IMR-90 (cell line): ENCODE measurements around the gene RAF1. TPM values are rescaled to one million over a fixed set of nuclear protein-coding genes. Genes with fewer than 3 reads are reported as not detected.
A peak's percentile ranks its signal among the peaks of the same experiment; 100 is the strongest.

Source experiments
- ATAC-seq: fragments of 200-7000 bp; cut with Tn5 transposase; 2 replicates; pipeline ENCODE4 v1.9.1; 2020; ENCODE audit warnings: low read depth, mild to moderate bottlenecking, moderate library complexity
- BruUV-seq: library from RNA; stranded (reverse); fragments of 400-500 nt; replicated peaks from 2 replicates; lab custom pipeline; 2021; lab: Mats Ljungman, UMichigan
- CTCF ChIA-PET: fragments of 300-600 bp; formaldehyde crosslinking; extraction: SDS; loops from one replicate; lab custom pipeline; 2021; ENCODE audit warnings: antibody characterized with exemption; lab: Yijun Ruan, JAX
- POLR2A ChIA-PET: fragments of 300-600 bp; sonication (Branson Sonifier 250); formaldehyde crosslinking; loops from one replicate; lab custom pipeline; 2022; ENCODE audit warnings: antibody characterized with exemption; ENCODE audit not compliant: unreplicated experiment; lab: Charles Lee
- DNase-seq: peaks from one replicate; pipeline ENCODE4 v3.0.0; 2013
- H2AFZ ChIP-seq: replicated peaks from 2 replicates; pipeline ENCODE3; 2013; ENCODE audit warnings: low read length, mild to moderate bottlenecking; ENCODE audit not compliant: poor library complexity
- H2AK5ac ChIP-seq: 2 replicates; pipeline ENCODE4 v1.6.1; 2013; ENCODE audit warnings: low read depth, low read length, inconsistent platforms
- H2AK9ac ChIP-seq: replicated peaks from 2 replicates; pipeline ENCODE3; 2013; ENCODE audit warnings: mild to moderate bottlenecking, low read depth, low read length, moderate library complexity; ENCODE audit not compliant: poor library complexity
- H2BK120ac ChIP-seq: 2 replicates; pipeline ENCODE4 v1.6.1; 2013; ENCODE audit warnings: low read depth, low read length, inconsistent platforms
- H2BK15ac ChIP-seq: 3 replicates; pipeline ENCODE4 v1.6.1; 2013; ENCODE audit warnings: low read depth, low read length, inconsistent platforms
- H2BK20ac ChIP-seq: 2 replicates; pipeline ENCODE4 v1.6.1; 2013; ENCODE audit warnings: low read depth, mild to moderate bottlenecking, inconsistent platforms, low read length, moderate library complexity
- H2BK5ac ChIP-seq: 2 replicates; pipeline ENCODE4 v1.6.1; 2013; ENCODE audit warnings: mild to moderate bottlenecking, low read depth, low read length, inconsistent platforms; ENCODE audit not compliant: poor library complexity, severe bottlenecking
- H3K14ac ChIP-seq: replicated peaks from 2 replicates; pipeline ENCODE4 v1.6.1; 2013; ENCODE audit warnings: low read depth, low read length, inconsistent platforms
- H3K18ac ChIP-seq: 2 replicates; pipeline ENCODE4 v1.6.1; 2013; ENCODE audit warnings: low read depth, low read length, control low read depth
- H3K23ac ChIP-seq: 2 replicates; pipeline ENCODE4 v1.6.1; 2013; ENCODE audit warnings: low read depth, low read length, inconsistent platforms
- H3K27ac ChIP-seq: 2 replicates; pipeline ENCODE4 v1.5.1; 2013; ENCODE audit warnings: mild to moderate bottlenecking, control low read depth, low read length; ENCODE audit not compliant: insufficient read depth
- H3K27me3 ChIP-seq: 2 replicates; pipeline ENCODE4 v1.6.1; 2013; ENCODE audit warnings: low read length; ENCODE audit not compliant: control insufficient read depth, insufficient read depth
- H3K36me3 ChIP-seq: 2 replicates; pipeline ENCODE4 v1.6.1; 2013; ENCODE audit warnings: low read length, mixed read lengths; ENCODE audit not compliant: control insufficient read depth, insufficient read depth
- H3K4ac ChIP-seq: 2 replicates; pipeline ENCODE4 v1.6.1; 2013; ENCODE audit warnings: low read depth, low read length, inconsistent platforms
- H3K4me1 ChIP-seq: 2 replicates; pipeline ENCODE4 v1.6.1; 2013; ENCODE audit warnings: low read length, mixed read lengths; ENCODE audit not compliant: control insufficient read depth, insufficient read depth
- H3K4me2 ChIP-seq: 2 replicates; pipeline ENCODE4 v1.6.1; 2013; ENCODE audit warnings: low read depth, mild to moderate bottlenecking, control low read depth, low read length, moderate library complexity
- H3K4me3 ChIP-seq: 2 replicates; pipeline ENCODE4 v1.5.1; 2013; ENCODE audit warnings: low read depth, mild to moderate bottlenecking, control low read depth, low read length, moderate library complexity; ENCODE audit not compliant: insufficient read depth
- H3K56ac ChIP-seq: 2 replicates; pipeline ENCODE4 v1.6.1; 2013; ENCODE audit warnings: low read length, inconsistent platforms; ENCODE audit not compliant: insufficient read depth; ENCODE audit errors: extremely low read depth
- H3K79me1 ChIP-seq, 2 experiments: 2 replicates each; pipeline ENCODE4 v1.6.1; 2013; ENCODE audit warnings: low read length in 2 of 2, inconsistent platforms in 1 of 2, low read depth in 1 of 2
- H3K9ac ChIP-seq: 2 replicates; pipeline ENCODE4 v1.6.1; 2013; ENCODE audit warnings: low read depth, low read length, control low read depth
- H3K9me1 ChIP-seq: 2 replicates; pipeline ENCODE4 v1.6.1; 2013; ENCODE audit warnings: low read length, inconsistent platforms; ENCODE audit not compliant: insufficient read depth
- H3K9me3 ChIP-seq: 2 replicates; pipeline ENCODE4 v1.6.1; 2013; ENCODE audit warnings: low read length; ENCODE audit not compliant: control insufficient read depth, insufficient read depth
- H4K20me1 ChIP-seq: 2 replicates; pipeline ENCODE4 v1.6.1; 2013; ENCODE audit warnings: low read length, inconsistent platforms; ENCODE audit not compliant: insufficient read depth
- H4K5ac ChIP-seq: 2 replicates; pipeline ENCODE4 v1.6.1; 2013; ENCODE audit warnings: mild to moderate bottlenecking, low read depth, low read length, control low read depth
- H4K8ac ChIP-seq, 2 experiments: 2 replicates each; pipeline ENCODE4 v1.6.1; 2013; ENCODE audit warnings: low read depth in 2 of 2, low read length in 2 of 2, control low read depth in 1 of 2, inconsistent platforms in 1 of 2
- H4K91ac ChIP-seq: 2 replicates; pipeline ENCODE4 v1.6.1; 2013; ENCODE audit warnings: low read depth, low read length, inconsistent platforms; ENCODE audit not compliant: insufficient read depth
- BHLHE40 ChIP-seq: fragments of 150-350 bp; IDR thresholded peaks from 2 replicates; pipeline ENCODE4 v1.6.1; 2016; ENCODE audit warnings: mild to moderate bottlenecking, low read depth, low read length
- CHD1 ChIP-seq: IDR thresholded peaks from 2 replicates; pipeline ENCODE4 v1.6.1; 2012; ENCODE audit warnings: low read depth, low read length, improper control_type of control experiment
- FOS ChIP-seq: fragments of 150-350 bp; IDR thresholded peaks from 2 replicates; pipeline ENCODE4 v1.6.1; 2016; ENCODE audit warnings: low read depth, low read length
- MXI1 ChIP-seq: IDR thresholded peaks from 2 replicates; pipeline ENCODE4 v1.6.1; 2012; ENCODE audit warnings: low read depth, mild to moderate bottlenecking, low read length, moderate library complexity, borderline replicate concordance
- NFE2L2 ChIP-seq: fragments of 150-350 bp; IDR thresholded peaks from 2 replicates; pipeline ENCODE4 v1.6.1; 2016; ENCODE audit warnings: low read depth, mild to moderate bottlenecking, low read length
- RAD21 ChIP-seq: IDR thresholded peaks from 2 replicates; pipeline ENCODE4 v1.6.1; 2012; ENCODE audit warnings: low read length, improper control_type of control experiment
- WGBS, 2 experiments: methylation state at CpG; one replicate each; pipeline versions ENCODE4 v1.1.5 to v1.1.7; 2013; ENCODE audit warnings: missing lambda C conversion rate in 2 of 2; ENCODE audit not compliant: insufficient read length in 1 of 2; ENCODE audit errors: extremely low coverage in 2 of 2; 5-methylcytosine and 5-hydroxymethylcytosine counted together
- dilution Hi-C: fragments of 300-500 bp; cut with HindIII; formaldehyde crosslinking; loops from one replicate; pipeline ENCODE4 v1.14.3; 2018; ENCODE audit warnings: low sequenced_read_pairs; ENCODE audit not compliant: unreplicated experiment
- in situ Hi-C: fragments of 300-500 bp; cut with MboI; formaldehyde crosslinking; loops from 3 replicates; pipeline ENCODE4 v1.14.3; 2019; ENCODE audit warnings: low sequenced_read_pairs, inconsistent platforms, mixed read lengths
- intact Hi-C: fragments of 100-400 bp; cut with micrococcal nuclease; formaldehyde crosslinking; loops from 2 replicates; pipeline ENCODE4 v1.10.0; 2022
- polyA plus RNA-seq, 3 experiments: library from polyadenylated mRNA; depleted of rRNA; stranded (reverse); fragments of >200 nt; gene quantifications; 2 replicates each; pipeline ENCODE4 v1.2.3, GENCODE V29; 2012; ENCODE audit warnings: low replicate concordance in 1 of 3
- total RNA-seq: library from RNA; depleted of rRNA; stranded (reverse); fragments of >200 nt; gene quantifications from 2 replicates; pipeline ENCODE4 v1.2.3, GENCODE V29; 2012

The RAF1 gene
- total and polyA plus RNA-seq, 2 of the 4 experiments (the other 2 are of a cell fraction): 115 to 151 TPM

- WGBS, 2 experiments: 0% methylated on average over 1 of the region's 3 CpGs; no CpG with 5 or more reads in 1 of the 2 experiments
- dilution Hi-C loops: no loop called here
- no peak overlapping the region for H2AK5ac ChIP-seq
- peaks cover 40% of the 10 kb centered on the region for H4K20me1 ChIP-seq
- 0 out of 2 replicates have a peak overlapping the region, but pooled peaks have one; percentile 2 for H3K4ac ChIP-seq
- H2BK120ac ChIP-seq: no peak overlapping the region
- no peak overlapping the region for H3K56ac ChIP-seq
- no peaks in the 10 kb centered on the region for H3K9me3 ChIP-seq
- peak overlapping the region in 1 of 2 experiments; percentile 5; a peak in 1 of 4 replicates for H4K8ac ChIP-seq
- in situ Hi-C loops: no loop called here
- no peaks in the 10 kb centered on the region for H3K27me3 ChIP-seq
- H2BK15ac ChIP-seq: no peak overlapping the region
- no peak overlapping the region for H4K91ac ChIP-seq
- no peak overlapping the region for H3K4me2 ChIP-seq
- H3K4me1 ChIP-seq: peaks cover 16% of the 10 kb centered on the region
- no TSS peak for BruUV-seq
- H3K23ac ChIP-seq: no peak overlapping the region
- CTCF ChIA-PET: no interaction called here
- no peak overlapping the region for H2BK20ac ChIP-seq
- H3K18ac ChIP-seq: no peak overlapping the region
- H3K4me3 ChIP-seq: no peak overlapping the region
- TF ChIP-seq NFE2L2 (no peak), BHLHE40 (0 out of 2 replicates have a peak, but pooled peaks have one; percentile 5), RAD21 (no peak), MXI1 (no peak), FOS (0 out of 2 replicates have a peak, but pooled peaks have one; percentile 22), CHD1 (no peak)
- no peak overlapping the region for H2AK9ac ChIP-seq
- DNase-seq (peak; percentile 71), ATAC-seq (peak; percentile 38)
- no peak overlapping the region for H4K5ac ChIP-seq
- 0 out of 2 replicates have a peak overlapping the region, but pooled peaks have one; percentile 35 for H3K27ac ChIP-seq
- H3K14ac ChIP-seq: no peak overlapping the region; the same call in 1 of the 2 replicates
- peaks cover 11% of the 10 kb centered on the region for H3K9me1 ChIP-seq
- no peak overlapping the region for H2AFZ ChIP-seq
- peaks cover 53% of the 10 kb centered on the region for H3K36me3 ChIP-seq
- intact Hi-C loops: loop anchor here (5.0 kb wide), 1 partner anchor 443 kb away; no protein-coding TSS in a partner anchor
- H2BK5ac ChIP-seq: no peak overlapping the region
- H3K9ac ChIP-seq: no peak overlapping the region
- POLR2A ChIA-PET: no interaction called here
- H3K79me1 ChIP-seq: peaks cover 24 to 77% of the 10 kb centered on the region in 2 experiments
Measured at GRCh38 chr3:12579905-12580304, 84.0 kb downstream of the RAF1 start.
